ENCODE data around the gene TLCD2.
"Not testable (repeated sequence)": the region's sequence is repeated elsewhere in the genome, so short reads cannot be mapped to it uniquely, and the experiment has no call there.

The TLCD2 gene

DNA sequence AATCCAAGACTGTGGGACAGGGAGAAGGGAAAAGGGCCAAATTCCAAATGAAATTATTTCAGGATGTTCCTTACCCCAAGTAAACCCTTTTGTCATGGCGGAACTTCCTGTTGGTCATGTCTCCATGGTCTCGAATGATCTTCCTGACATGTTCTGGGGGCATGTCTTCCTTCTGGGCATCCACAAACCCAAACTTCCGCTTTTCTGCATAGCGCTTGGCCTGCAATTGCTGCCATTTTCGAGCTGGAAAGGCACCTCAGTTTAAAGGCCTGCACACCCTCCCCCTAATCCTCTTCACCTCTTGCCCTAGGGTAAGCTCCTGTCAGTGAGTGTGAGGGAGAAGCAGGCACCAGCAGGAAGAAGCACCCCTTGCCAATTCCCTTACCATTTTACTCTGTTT lies 26.7 kb downstream of the TLCD2 start:
- no peak for DNase-seq

DNA sequence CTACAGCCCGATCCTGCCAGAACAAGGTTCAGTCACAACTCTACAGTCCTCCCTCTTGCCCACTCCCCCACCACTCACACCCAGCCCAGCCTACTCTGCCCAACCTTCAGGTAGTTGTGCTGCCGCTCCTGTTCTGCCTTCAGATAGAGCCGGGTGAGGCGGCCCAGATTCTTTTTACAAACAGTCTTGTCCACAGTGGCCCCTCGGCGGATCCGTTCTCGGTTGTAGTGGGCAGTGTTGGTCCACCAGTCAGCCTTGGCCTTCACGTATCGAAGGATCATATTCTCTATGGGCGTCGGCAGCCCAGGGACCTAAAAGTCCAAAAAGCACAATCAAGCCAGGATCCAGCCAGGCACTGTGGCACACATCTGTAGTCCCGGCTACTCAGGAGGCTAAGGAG lies 33.8 kb downstream of the TLCD2 start:
- DNase-seq, result no peak

- no peak for DNase-seq
Measured at GRCh38 chr17:1673041-1673785, 37.0 kb downstream of the TLCD2 start.

GRCh38 chr17:1663934-1664333 lies 46.2 kb downstream of the TLCD2 start:
- DNase-seq, result not testable (repeated sequence)

DNA sequence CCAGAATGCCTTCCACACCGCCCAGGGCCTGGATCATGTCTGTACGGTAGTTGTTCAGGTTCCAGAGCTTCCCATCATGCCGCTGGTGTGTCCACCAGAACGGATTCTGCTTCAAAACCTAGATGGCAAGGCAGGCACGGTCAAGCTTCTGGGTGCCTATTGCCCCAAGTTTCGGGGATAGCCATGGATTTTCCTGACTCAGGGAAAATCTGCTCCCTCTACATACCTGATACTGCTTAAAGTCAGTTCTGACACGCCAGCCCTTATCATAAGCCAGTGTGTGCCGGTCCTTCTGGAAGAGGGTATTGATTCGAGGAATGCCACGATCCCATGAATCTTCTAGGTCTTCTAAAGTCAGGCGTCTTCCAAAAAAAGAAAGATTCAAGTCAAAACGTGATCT lies 49.1 kb downstream of the TLCD2 start:
- no peak for DNase-seq

- DNase-seq, result no peak
Measured at GRCh38 chr17:1658100-1658499, 52.1 kb downstream of the TLCD2 start.

- DNase-seq, result no peak
Measured at GRCh38 chr17:1653735-1654134, 56.4 kb downstream of the TLCD2 start.

GRCh38 chr17:1652794-1653193 lies 57.4 kb downstream of the TLCD2 start:
- not testable (repeated sequence) for DNase-seq
